Measurements from ENCODE around the gene TNIP3. TPM values are rescaled to one million over a fixed set of nuclear protein-coding genes. Genes with fewer than 3 reads are reported as not detected.
"Not testable (repeated sequence)": the region's sequence is repeated elsewhere in the genome, so short reads cannot be mapped to it uniquely, and the experiment has no call there.

TNIP3 gene
- polyA plus RNA-seq, 4 donors: 0.79 to 2.3 (median 2.1) TPM

GRCh38 chr4:121180558-121180957 lies 16.4 kb upstream of the TNIP3 start:
- no peak for DNase-seq (ENCODE audit: low read depth in 4 of 4, low spot score in 2 of 4)

GRCh38 chr4:121177246-121178137 lies 13.4 kb upstream of the TNIP3 start:
- no peak for DNase-seq (ENCODE audit: low read depth in 4 of 4, low spot score in 2 of 4)

- no peak for DNase-seq (ENCODE audit: low read depth in 4 of 4, low spot score in 2 of 4)
These were observed 12.2 kb upstream of the TNIP3 start for GRCh38 chr4:121176082-121176934.

GRCh38 chr4:121171477-121171876 lies 7.4 kb upstream of the TNIP3 start:
- DNase-seq (ENCODE audit: low read depth in 4 of 4, low spot score in 2 of 4): not testable (repeated sequence)

GRCh38 chr4:121168446-121169281 lies 4.5 kb upstream of the TNIP3 start:
- DNase-seq (ENCODE audit: low read depth in 4 of 4, low spot score in 2 of 4): no peak

GRCh38 chr4:121166976-121167375 lies 2.9 kb upstream of the TNIP3 start:
- no peak for DNase-seq (ENCODE audit: low read depth in 4 of 4, low spot score in 2 of 4)

GRCh38 chr4:121165206-121165605 lies 1.1 kb upstream of the TNIP3 start:
- DNase-seq (ENCODE audit: low read depth in 4 of 4, low spot score in 2 of 4): no peak

GRCh38 chr4:121156822-121157769 lies 7.0 kb downstream of the TNIP3 start:
- DNase-seq (ENCODE audit: low read depth in 4 of 4, low spot score in 2 of 4): peak in 2 of 4 donors; percentile 11 to 20

- no peak for DNase-seq (ENCODE audit: low read depth in 4 of 4, low spot score in 2 of 4)
These were observed 8.2 kb downstream of the TNIP3 start for GRCh38 chr4:121155893-121156292.

GRCh38 chr4:121154103-121154515 lies 10.0 kb downstream of the TNIP3 start:
- DNase-seq (ENCODE audit: low read depth in 4 of 4, low spot score in 2 of 4): no peak

GRCh38 chr4:121151942-121152341 lies 12.2 kb downstream of the TNIP3 start:
- no peak for DNase-seq (ENCODE audit: low read depth in 4 of 4, low spot score in 2 of 4)

- DNase-seq (ENCODE audit: low read depth in 4 of 4, low spot score in 2 of 4): no peak
These were observed 13.6 kb downstream of the TNIP3 start for GRCh38 chr4:121150486-121150885.

- no peak for DNase-seq (ENCODE audit: low read depth in 4 of 4, low spot score in 2 of 4)
These were observed 14.1 kb downstream of the TNIP3 start for GRCh38 chr4:121150003-121150402.

GRCh38 chr4:121148621-121149020 lies 15.5 kb downstream of the TNIP3 start:
- no peak for DNase-seq (ENCODE audit: low read depth in 4 of 4, low spot score in 2 of 4)

GRCh38 chr4:121148000-121148399 lies 16.1 kb downstream of the TNIP3 start:
- no peak for DNase-seq (ENCODE audit: low read depth in 4 of 4, low spot score in 2 of 4)

GRCh38 chr4:121146530-121146929 lies 17.6 kb downstream of the TNIP3 start:
- no peak for DNase-seq (ENCODE audit: low read depth in 4 of 4, low spot score in 2 of 4)

- DNase-seq (ENCODE audit: low read depth in 4 of 4, low spot score in 2 of 4): no peak
These were observed 18.7 kb downstream of the TNIP3 start for GRCh38 chr4:121145430-121145829.

- DNase-seq (ENCODE audit: low read depth in 4 of 4, low spot score in 2 of 4): no peak
These were observed 20.1 kb downstream of the TNIP3 start for GRCh38 chr4:121144021-121144420.

GRCh38 chr4:121143131-121143530 lies 21.0 kb downstream of the TNIP3 start:
- no peak for DNase-seq (ENCODE audit: low read depth in 4 of 4, low spot score in 2 of 4)
